HEK293 (cell line): ENCODE measurements around the gene CNDP2.

Source experiments
- CTCF ChIA-PET: fragments of 350-600 bp; formaldehyde crosslinking; extraction: SDS; loops from one replicate; lab custom pipeline; 2021; ENCODE audit warnings: antibody characterized with exemption; lab: Yijun Ruan, JAX
- POLR2A ChIA-PET: fragments of 300-600 bp; formaldehyde crosslinking; extraction: SDS; loops from one replicate; lab custom pipeline; 2020; ENCODE audit warnings: antibody characterized with exemption, inconsistent platforms; lab: Yijun Ruan, JAX
- H3K27ac ChIP-seq: fragments of 200-500 bp; sonication (Bioruptor generic); 2 replicates; pipeline ENCODE4 v1.5.1; 2014; ENCODE audit warnings: low read depth, low read length, control low read depth, inconsistent platforms; ENCODE audit errors: extremely low read depth
- H3K36me3 ChIP-seq, 2 experiments: fragments of 200-500 bp in 1 of 2; sonication (Bioruptor generic) in 1 of 2; 1 replicate in 1 of 2; 2 replicates in 1 of 2; pipeline ENCODE4 v1.5.1; 2014 to 2017; ENCODE audit warnings: inconsistent platforms in 2 of 2, low read length in 2 of 2; ENCODE audit not compliant: control insufficient read depth in 2 of 2, insufficient read depth in 1 of 2
- H3K4me1 ChIP-seq: fragments of 200-500 bp; sonication (Bioruptor generic); 2 replicates; pipeline ENCODE4 v1.5.1; 2014; ENCODE audit warnings: mild to moderate bottlenecking, low read length, inconsistent platforms; ENCODE audit not compliant: control insufficient read depth, insufficient read depth
- H3K4me3 ChIP-seq: 2 replicates; pipeline ENCODE4 v1.5.1; 2011; ENCODE audit warnings: low read depth, mild to moderate bottlenecking, control low read depth, low read length, moderate library complexity
- H3K9me3 ChIP-seq: fragments of 200-500 bp; sonication (Bioruptor generic); 2 replicates; pipeline ENCODE4 v1.5.1; 2014; ENCODE audit warnings: low read depth, low read length, inconsistent platforms; ENCODE audit not compliant: control insufficient read depth, insufficient read depth
- FEZF1 ChIP-seq: fragments of 450-650 bp; formaldehyde crosslinking; IDR thresholded peaks from 2 replicates; pipeline ENCODE4 v1.5.1; 2016; ENCODE audit warnings: missing biosample characterization, missing genetic modification characterization
- GFI1B ChIP-seq: fragments of 450-650 bp; formaldehyde crosslinking; IDR thresholded peaks from 2 replicates; pipeline ENCODE4 v1.5.1; 2016; ENCODE audit warnings: missing biosample characterization, missing genetic modification characterization
- HOXA7 ChIP-seq: sonication (generic); formaldehyde crosslinking; IDR thresholded peaks from 2 replicates; pipeline ENCODE4 v1.8.1; 2022; ENCODE audit warnings: missing genetic modification reagents, borderline replicate concordance
- MEIS1 ChIP-seq: sonication (generic); formaldehyde crosslinking; IDR thresholded peaks from 2 replicates; pipeline ENCODE4 v1.8.1; 2022; ENCODE audit warnings: missing genetic modification reagents, mild to moderate bottlenecking, borderline replicate concordance
- SETDB1 ChIP-seq: IDR thresholded peaks from one replicate; pipeline ENCODE4 v1.6.1; 2017; ENCODE audit warnings: mild to moderate bottlenecking, low read length, moderate library complexity, mixed read lengths; ENCODE audit not compliant: insufficient read length
- ZBTB1 ChIP-seq: fragments of 450-650 bp; formaldehyde crosslinking; IDR thresholded peaks from 2 replicates; pipeline ENCODE4 v1.5.1; 2016; ENCODE audit warnings: missing biosample characterization, missing genetic modification characterization
- ZBTB7A ChIP-seq: fragments of 450-650 bp; formaldehyde crosslinking; IDR thresholded peaks from 2 replicates; pipeline ENCODE4 v1.5.1; 2016; ENCODE audit warnings: low read depth, missing biosample characterization, missing genetic modification characterization
- ZNF202 ChIP-seq: fragments of 450-650 bp; formaldehyde crosslinking; IDR thresholded peaks from 2 replicates; pipeline ENCODE4 v1.5.1; 2016; ENCODE audit warnings: missing biosample characterization, missing genetic modification characterization, borderline replicate concordance
- ZNF221 ChIP-seq: fragments of 450-650 bp; formaldehyde crosslinking; IDR thresholded peaks from 2 replicates; pipeline ENCODE4 v1.5.1; 2017; ENCODE audit warnings: missing biosample characterization, missing genetic modification characterization, borderline replicate concordance
- ZNF223 ChIP-seq: fragments of 450-650 bp; formaldehyde crosslinking; IDR thresholded peaks from 2 replicates; pipeline ENCODE4 v1.5.1; 2016; ENCODE audit warnings: missing biosample characterization, missing genetic modification characterization
- ZNF248 ChIP-seq: fragments of 450-650 bp; formaldehyde crosslinking; IDR thresholded peaks from 2 replicates; pipeline ENCODE4 v1.5.1; 2017; ENCODE audit warnings: missing biosample characterization, missing genetic modification characterization
- ZNF37A ChIP-seq: fragments of 450-650 bp; IDR thresholded peaks from 2 replicates; pipeline ENCODE4 v1.5.1; 2018; ENCODE audit warnings: missing biosample characterization, missing genetic modification characterization
- ZNF394 ChIP-seq: fragments of 450-650 bp; formaldehyde crosslinking; IDR thresholded peaks from 2 replicates; pipeline ENCODE4 v1.5.1; 2016; ENCODE audit warnings: missing biosample characterization, missing genetic modification characterization, mild to moderate bottlenecking, moderate library complexity, borderline replicate concordance
- ZNF473 ChIP-seq: fragments of 450-650 bp; formaldehyde crosslinking; IDR thresholded peaks from 2 replicates; pipeline ENCODE4 v1.5.1; 2017; ENCODE audit warnings: missing biosample characterization, missing genetic modification characterization
- ZNF48 ChIP-seq: fragments of 450-650 bp; formaldehyde crosslinking; IDR thresholded peaks from 2 replicates; pipeline ENCODE4 v1.5.1; 2016; ENCODE audit warnings: missing biosample characterization, missing genetic modification characterization
- ZNF514 ChIP-seq: fragments of 450-650 bp; formaldehyde crosslinking; IDR thresholded peaks from 2 replicates; pipeline ENCODE4 v1.5.1; 2016; ENCODE audit warnings: missing biosample characterization, missing genetic modification characterization
- ZNF544 ChIP-seq: fragments of 450-650 bp; formaldehyde crosslinking; IDR thresholded peaks from 2 replicates; pipeline ENCODE4 v1.5.0; 2017; ENCODE audit warnings: missing biosample characterization, missing genetic modification characterization
- ZNF658 ChIP-seq: fragments of 450-650 bp; formaldehyde crosslinking; IDR thresholded peaks from 2 replicates; pipeline ENCODE4; 2016; ENCODE audit warnings: missing biosample characterization, missing genetic modification characterization
- ZSCAN16 ChIP-seq: fragments of 450-650 bp; formaldehyde crosslinking; IDR thresholded peaks from 2 replicates; pipeline ENCODE4 v1.5.1; 2016; ENCODE audit warnings: missing biosample characterization, missing genetic modification characterization
- TF ChIP-seq, protein P1 (sequence below): fragments of 450-650 bp; formaldehyde crosslinking; IDR thresholded peaks from 2 replicates; pipeline ENCODE4 v1.5.1; 2016; ENCODE audit warnings: missing biosample characterization, missing genetic modification characterization, low read depth
- TF ChIP-seq, protein P2 (sequence below): fragments of 450-650 bp; formaldehyde crosslinking; IDR thresholded peaks from 2 replicates; pipeline ENCODE4 v1.5.1; 2017; ENCODE audit warnings: missing biosample characterization, missing genetic modification characterization
- TF ChIP-seq, protein P3 (sequence below): fragments of 450-650 bp; formaldehyde crosslinking; IDR thresholded peaks from 2 replicates; pipeline ENCODE4 v1.5.1; 2016; ENCODE audit warnings: missing biosample characterization, missing genetic modification characterization
- TF ChIP-seq, protein P4 (sequence below): fragments of 450-650 bp; formaldehyde crosslinking; IDR thresholded peaks from 2 replicates; pipeline ENCODE4; 2016; ENCODE audit warnings: missing biosample characterization, missing genetic modification characterization

The CNDP2 gene

DNA sequence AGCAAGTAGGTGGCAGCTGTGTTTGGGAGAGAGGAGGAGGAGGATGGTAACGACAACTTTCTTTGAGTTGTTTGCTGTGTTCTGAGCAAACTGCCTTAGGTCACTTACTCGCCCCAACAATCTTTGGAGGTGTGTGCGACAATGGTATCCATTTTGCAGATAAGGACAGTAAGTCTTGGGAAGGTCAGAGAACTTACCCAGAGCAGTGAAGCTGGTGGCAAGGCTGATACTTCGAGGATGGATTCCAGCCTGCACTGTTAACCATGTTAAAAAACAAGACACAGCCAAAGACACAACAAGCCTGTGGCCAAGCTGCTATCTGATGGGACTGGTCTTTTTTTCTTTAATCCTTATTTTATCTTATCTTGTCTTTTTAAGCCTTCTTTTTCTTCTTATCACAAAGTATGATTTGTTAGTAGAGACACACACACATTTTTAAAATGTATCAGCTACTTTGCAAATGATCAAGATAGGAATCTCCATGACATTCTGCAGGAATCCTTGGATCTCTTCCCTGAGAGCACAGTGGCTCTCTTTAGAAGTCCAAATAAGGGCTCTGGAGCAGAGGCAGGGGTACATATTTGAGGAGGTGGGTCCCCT lies 66.1 kb downstream of the CNDP2 start:
- TF ChIP-seq ZNF544 (tag by site-specific recombination) (no peak), ZSCAN16 (tag by site-specific recombination) (no peak), ZBTB1 (tag by site-specific recombination) (no peak), ZNF37A (tag by site-specific recombination) (no peak), ZBTB7A (tag by site-specific recombination) (no peak), ZNF202 (no peak)
- TF ChIP-seq, protein P1, sequence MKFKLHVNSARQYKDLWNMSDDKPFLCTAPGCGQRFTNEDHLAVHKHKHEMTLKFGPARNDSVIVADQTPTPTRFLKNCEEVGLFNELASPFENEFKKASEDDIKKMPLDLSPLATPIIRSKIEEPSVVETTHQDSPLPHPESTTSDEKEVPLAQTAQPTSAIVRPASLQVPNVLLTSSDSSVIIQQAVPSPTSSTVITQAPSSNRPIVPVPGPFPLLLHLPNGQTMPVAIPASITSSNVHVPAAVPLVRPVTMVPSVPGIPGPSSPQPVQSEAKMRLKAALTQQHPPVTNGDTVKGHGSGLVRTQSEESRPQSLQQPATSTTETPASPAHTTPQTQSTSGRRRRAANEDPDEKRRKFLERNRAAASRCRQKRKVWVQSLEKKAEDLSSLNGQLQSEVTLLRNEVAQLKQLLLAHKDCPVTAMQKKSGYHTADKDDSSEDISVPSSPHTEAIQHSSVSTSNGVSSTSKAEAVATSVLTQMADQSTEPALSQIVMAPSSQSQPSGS (tag by site-specific recombination): no peak
- H3K4me3 ChIP-seq: no peak overlapping the region
- no peaks in the 10 kb centered on the region for H3K9me3 ChIP-seq
- no peaks in the 10 kb centered on the region for H3K36me3 ChIP-seq
- H3K4me1 ChIP-seq: no peaks in the 10 kb centered on the region
- ChIA-PET CTCF (interaction anchor here (1.5 to 1.8 kb wide), 2 partner anchors 9 to 10 kb away, joined by 6 to 9 read pairs; no protein-coding TSS in a partner anchor), POLR2A (no interaction called here)
- H3K27ac ChIP-seq: no peak overlapping the region

DNA sequence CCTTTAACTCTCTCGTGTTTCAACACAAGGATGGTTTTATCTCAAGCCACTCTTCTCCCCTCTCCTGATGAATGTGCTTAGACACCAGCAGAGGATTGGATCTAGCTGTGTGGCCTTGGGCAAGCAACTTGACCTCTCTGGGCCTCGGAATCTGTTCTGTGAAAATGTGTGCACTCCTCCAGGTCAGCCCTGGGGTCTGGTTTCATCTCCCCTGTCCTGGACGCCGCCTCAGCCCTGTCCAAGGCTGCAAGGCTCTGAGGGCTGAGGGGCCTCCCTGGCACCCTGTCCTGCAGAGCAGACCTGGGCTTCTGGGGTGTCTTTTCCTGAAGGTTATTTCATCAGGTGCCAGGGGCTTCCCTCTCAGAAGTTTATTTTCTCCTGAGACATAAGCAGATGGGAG lies 66.6 kb downstream of the CNDP2 start:
- TF ChIP-seq ZNF473 (tag by site-specific recombination) (no peak), ZNF394 (tag by site-specific recombination) (no peak), ZNF248 (tag by site-specific recombination) (no peak), HOXA7 (CRISPR knock-in tag) (no peak), FEZF1 (tag by site-specific recombination) (no peak)
- TF ChIP-seq, protein P2, sequence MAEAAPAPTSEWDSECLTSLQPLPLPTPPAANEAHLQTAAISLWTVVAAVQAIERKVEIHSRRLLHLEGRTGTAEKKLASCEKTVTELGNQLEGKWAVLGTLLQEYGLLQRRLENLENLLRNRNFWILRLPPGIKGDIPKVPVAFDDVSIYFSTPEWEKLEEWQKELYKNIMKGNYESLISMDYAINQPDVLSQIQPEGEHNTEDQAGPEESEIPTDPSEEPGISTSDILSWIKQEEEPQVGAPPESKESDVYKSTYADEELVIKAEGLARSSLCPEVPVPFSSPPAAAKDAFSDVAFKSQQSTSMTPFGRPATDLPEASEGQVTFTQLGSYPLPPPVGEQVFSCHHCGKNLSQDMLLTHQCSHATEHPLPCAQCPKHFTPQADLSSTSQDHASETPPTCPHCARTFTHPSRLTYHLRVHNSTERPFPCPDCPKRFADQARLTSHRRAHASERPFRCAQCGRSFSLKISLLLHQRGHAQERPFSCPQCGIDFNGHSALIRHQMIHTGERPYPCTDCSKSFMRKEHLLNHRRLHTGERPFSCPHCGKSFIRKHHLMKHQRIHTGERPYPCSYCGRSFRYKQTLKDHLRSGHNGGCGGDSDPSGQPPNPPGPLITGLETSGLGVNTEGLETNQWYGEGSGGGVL (tag by site-specific recombination): no peak
- TF ChIP-seq, protein P3, sequence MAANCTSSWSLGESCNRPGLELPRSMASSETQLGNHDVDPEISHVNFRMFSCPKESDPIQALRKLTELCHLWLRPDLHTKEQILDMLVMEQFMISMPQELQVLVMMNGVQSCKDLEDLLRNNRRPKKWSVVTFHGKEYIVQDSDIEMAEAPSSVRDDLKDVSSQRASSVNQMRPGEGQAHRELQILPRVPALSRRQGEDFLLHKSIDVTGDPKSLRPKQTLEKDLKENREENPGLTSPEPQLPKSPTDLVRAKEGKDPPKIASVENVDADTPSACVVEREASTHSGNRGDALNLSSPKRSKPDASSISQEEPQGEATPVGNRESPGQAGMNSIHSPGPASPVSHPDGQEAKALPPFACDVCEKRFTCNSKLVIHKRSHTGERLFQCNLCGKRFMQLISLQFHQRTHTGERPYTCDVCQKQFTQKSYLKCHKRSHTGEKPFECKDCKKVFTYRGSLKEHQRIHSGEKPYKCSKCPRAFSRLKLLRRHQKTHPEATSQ (tag by site-specific recombination): no peak
- TF ChIP-seq, protein P1 (tag by site-specific recombination): no peak
- Histone ChIP-seq H3K4me3 (no peak overlapping the region), H3K4me1 (no peaks in the 10 kb centered on the region), H3K9me3 (no peaks in the 10 kb centered on the region), H3K36me3 (no peaks in the 10 kb centered on the region), H3K27ac (no peak overlapping the region)
- ChIA-PET POLR2A (no interaction called here), CTCF (interaction anchor here (1.5 to 1.8 kb wide), 2 partner anchors 9 to 11 kb away, joined by 6 to 9 read pairs; no protein-coding TSS in a partner anchor)

DNA sequence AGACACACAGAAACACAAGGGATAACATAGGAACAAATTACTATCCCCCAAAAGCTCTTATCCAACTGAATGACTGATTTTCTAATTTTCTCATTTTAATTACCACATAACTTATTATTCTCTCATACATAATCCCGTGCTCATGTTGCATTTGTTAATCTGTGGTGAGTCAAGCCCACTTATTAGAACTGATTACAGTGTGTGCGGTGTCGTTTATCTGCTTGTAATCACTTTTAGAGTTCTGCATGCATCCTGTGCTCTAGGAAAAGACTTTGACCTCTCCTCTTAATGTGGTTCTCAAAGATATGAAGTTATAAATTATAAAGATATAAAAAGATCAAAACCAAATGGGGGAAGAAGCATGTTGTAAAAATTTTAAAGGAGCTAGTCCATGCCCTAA lies 67.8 kb downstream of the CNDP2 start:
- no peaks in the 10 kb centered on the region for H3K4me1 ChIP-seq
- H3K27ac ChIP-seq: no peak overlapping the region
- CTCF ChIA-PET: interaction anchor here (1.7 kb wide), 1 partner anchor 12 kb away, joined by 13 read pairs; no protein-coding TSS in a partner anchor
- H3K36me3 ChIP-seq: no peaks in the 10 kb centered on the region
- POLR2A ChIA-PET: no interaction called here
- no peak overlapping the region for H3K4me3 ChIP-seq
- no peaks in the 10 kb centered on the region for H3K9me3 ChIP-seq
- TF ChIP-seq SETDB1: no peak
- TF ChIP-seq, protein P4, sequence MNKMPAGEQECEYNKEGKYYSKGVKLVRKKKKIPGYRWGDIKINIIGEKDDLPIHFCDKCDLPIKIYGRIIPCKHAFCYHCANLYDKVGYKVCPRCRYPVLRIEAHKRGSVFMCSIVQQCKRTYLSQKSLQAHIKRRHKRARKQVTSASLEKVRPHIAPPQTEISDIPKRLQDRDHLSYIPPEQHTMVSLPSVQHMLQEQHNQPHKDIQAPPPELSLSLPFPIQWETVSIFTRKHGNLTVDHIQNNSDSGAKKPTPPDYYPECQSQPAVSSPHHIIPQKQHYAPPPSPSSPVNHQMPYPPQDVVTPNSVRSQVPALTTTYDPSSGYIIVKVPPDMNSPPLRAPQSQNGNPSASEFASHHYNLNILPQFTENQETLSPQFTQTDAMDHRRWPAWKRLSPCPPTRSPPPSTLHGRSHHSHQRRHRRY: no peak
- no peak for TF ChIP-seq GFI1B
- TF ChIP-seq ZNF48 (tag by site-specific recombination): no peak
- TF ChIP-seq, protein P1 (tag by site-specific recombination): no peak
- no peak for TF ChIP-seq ZNF658 (tag by site-specific recombination)
- TF ChIP-seq ZNF223 (tag by site-specific recombination): no peak
- TF ChIP-seq ZNF514 (tag by site-specific recombination): no peak
- TF ChIP-seq ZNF221 (tag by site-specific recombination): no peak
- TF ChIP-seq MEIS1: no peak
